NAMALWA (cell line): ENCODE data around the gene MLKL.

ENCODE experiments used
- DNase-seq: peaks from one replicate; pipeline ENCODE4 v3.0.0-alpha.2; 2015; ENCODE audit warnings: low spot score

The MLKL gene

GRCh38 chr16:74700438-74701225 lies at the start of gene MLKL:
Gene MLKL, minus strand, starts transcription at chr16:74700862. Its CDS starts 5,105 bp downstream, at chr16:74695757.
- DNase-seq, result peak; percentile 56

DNA sequence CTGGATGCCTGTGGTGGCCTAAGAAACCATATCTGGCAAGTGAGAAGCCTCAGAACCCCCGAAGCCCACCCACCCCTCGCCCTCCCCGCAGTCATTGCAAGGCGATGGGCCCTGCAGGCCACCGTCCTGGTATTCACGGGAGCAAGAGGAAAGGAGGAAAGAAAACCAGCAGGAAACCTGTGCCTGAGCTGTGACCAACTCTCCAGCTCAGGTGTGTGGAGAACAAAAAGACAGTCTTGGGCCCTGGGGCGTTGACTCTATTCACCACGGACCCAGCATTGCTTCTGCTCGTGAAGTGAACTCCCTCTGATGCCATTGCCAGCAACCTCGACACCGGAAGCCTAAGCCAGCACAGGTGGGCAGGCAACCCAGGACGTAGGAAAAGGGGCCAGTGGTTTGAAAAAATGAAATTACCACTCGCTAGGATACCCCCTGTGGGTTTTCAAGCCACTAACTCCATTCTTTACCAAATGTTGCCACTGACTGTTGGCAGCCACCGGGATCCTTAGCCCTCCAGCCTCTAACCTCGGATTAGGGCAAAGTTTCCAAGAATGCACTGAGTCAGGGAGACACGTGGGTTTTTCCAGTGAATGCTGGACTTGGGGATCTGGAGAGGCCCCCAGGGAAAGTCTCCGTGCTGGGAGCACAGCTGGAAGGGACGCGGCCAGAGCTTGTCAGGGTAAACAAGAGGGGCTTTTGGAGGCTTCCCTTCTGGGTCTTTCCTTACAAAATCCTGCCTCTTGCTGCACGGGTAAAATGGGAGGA lies 48.8 kb upstream of the MLKL start:
- no peak for DNase-seq

- DNase-seq, result no peak
Observed at GRCh38 chr16:74748616-74749026, 48.0 kb upstream of the MLKL start.

GRCh38 chr16:74747716-74748615 lies 47.3 kb upstream of the MLKL start:
- DNase-seq, result no peak

DNA sequence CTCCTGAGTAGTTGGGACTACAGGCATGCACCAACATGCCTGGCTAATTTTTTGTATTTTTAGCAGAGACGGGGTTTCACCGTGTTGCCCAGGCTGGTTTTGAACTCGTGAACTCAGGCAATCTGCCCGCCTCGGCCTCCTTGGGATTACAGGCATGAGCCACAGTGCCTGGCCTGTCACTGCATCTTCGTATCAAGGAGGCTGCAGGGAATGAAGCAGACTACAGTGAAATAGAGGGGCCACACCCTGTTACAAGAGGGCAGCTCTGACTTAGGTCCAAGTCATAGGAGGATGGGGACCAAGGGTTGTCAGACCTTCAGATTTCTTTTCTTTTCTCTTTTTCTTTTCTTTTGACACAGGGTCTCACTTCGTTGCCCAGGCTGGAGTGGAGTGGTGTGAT lies 45.3 kb upstream of the MLKL start:
- no peak for DNase-seq

- DNase-seq, result no peak
Observed at GRCh38 chr16:74745109-74745615, 44.5 kb upstream of the MLKL start.

GRCh38 chr16:74744566-74744965 lies 43.9 kb upstream of the MLKL start:
- DNase-seq, result no peak

GRCh38 chr16:74743668-74744299 lies 43.1 kb upstream of the MLKL start:
- no peak for DNase-seq

GRCh38 chr16:74743045-74743667 lies 42.5 kb upstream of the MLKL start:
- DNase-seq, result no peak

- DNase-seq, result no peak
Observed at GRCh38 chr16:74742051-74742481, 41.4 kb upstream of the MLKL start.

- DNase-seq, result no peak
Observed at GRCh38 chr16:74740795-74741304, 40.2 kb upstream of the MLKL start.

DNA sequence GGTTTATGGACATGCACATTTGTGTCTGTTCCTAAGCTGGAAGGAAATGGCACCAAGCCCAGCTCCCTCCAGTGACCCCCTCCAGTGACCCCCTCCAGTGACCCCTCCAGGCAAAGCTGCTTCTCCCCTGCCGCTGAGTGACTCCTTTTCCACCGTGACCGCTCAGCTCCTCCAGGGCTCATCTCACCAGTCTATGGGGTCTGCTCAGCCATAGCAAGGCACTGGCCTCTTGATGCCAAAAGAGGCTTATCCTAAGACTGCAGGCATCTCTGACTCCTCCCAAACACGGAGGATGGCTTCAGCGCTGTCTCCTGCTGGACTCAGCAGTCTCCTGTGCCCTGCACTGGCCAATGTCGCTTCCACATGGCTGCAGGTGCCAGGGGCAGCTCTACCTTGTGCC lies 38.6 kb upstream of the MLKL start:
- no peak for DNase-seq

GRCh38 chr16:74738816-74739215 lies 38.2 kb upstream of the MLKL start:
- no peak for DNase-seq

DNA sequence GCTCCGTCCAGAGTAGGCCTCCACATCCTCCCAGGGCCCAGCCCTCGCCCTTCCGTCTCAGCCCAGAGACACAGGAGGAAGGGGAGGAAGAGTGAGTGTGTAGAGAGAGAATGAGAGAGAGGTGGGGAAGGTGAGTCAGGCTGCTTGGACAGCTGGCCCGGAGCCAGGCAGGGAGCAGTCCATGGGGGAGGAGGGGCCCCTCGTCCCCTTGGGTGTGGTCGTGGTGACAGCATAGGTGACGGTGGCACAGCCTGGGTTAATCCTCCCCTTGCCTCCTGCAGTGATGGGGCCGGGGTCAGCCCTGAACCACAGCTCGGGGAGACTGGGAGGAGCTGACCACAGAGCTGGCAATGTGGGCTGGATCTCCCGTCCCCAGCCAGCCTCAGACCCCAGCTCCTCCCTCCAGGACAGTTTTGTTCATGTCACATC lies 37.5 kb upstream of the MLKL start:
- DNase-seq, result no peak

GRCh38 chr16:74737521-74737920 lies 36.9 kb upstream of the MLKL start:
- no peak for DNase-seq

- DNase-seq, result no peak
Observed at GRCh38 chr16:74736531-74737157, 36.0 kb upstream of the MLKL start.

DNA sequence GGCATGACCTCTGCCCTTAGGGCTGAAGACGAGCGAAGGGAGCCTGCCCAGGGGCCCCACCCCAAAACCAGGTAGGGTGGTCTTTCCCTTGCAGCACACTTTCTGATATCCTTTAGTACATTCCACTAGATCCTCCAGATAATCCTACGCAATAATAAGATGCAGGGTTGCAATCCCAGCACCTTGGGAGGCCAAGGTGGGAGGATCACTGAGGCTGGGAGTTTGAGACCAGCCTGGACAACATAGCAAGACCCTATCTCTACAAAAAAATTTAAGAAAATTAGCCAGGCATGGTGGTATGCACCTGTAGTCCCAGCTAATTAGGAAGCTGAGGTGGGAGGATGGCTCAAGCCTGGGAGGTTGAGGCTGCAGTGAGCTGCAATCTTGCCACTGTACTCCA lies 34.9 kb upstream of the MLKL start:
- no peak for DNase-seq

- no peak for DNase-seq
Observed at GRCh38 chr16:74735162-74735452, 34.4 kb upstream of the MLKL start.

- DNase-seq, result no peak
Observed at GRCh38 chr16:74734361-74735161, 33.9 kb upstream of the MLKL start.
